ENCODE data around the gene OR8S1. TPM values are rescaled to one million over a fixed set of nuclear protein-coding genes. Genes with fewer than 3 reads are reported as not detected.
"Not testable (repeated sequence)": the region's sequence is repeated elsewhere in the genome, so short reads cannot be mapped to it uniquely, and the experiment has no call there.

The OR8S1 gene
- total RNA-seq, 1 experiment from 2014 or later, result not detected

GRCh38 chr12:48545833-48546469, 20.5 kb downstream of the OR8S1 start:
- H3K27me3 ChIP-seq (ENCODE audit: control insufficient read depth, insufficient read depth, low read length), result peaks cover 6% of the 10 kb centered on the region; the same call in 1 of the 2 replicates
- CTCF ChIA-PET, result interaction anchor here (0.5 to 1.0 kb wide), 3 partner anchors 72 to 264 kb away, joined by 3 to 6 read pairs (median 3); no protein-coding TSS in a partner anchor
- POLR2A ChIA-PET, result no interaction called here
- intact Hi-C loops (cut with micrococcal nuclease; ENCODE audit: unreplicated experiment), result no loop called here
- no peaks in the 10 kb centered on the region for H3K9me3 ChIP-seq (ENCODE audit: control insufficient read depth, insufficient read depth, low read depth, low read length)
- BruUV-seq (replicated peaks), result no TSS peak
- DNase-seq (ENCODE audit: low read depth, low spot score) (no peak), ATAC-seq (no peak)
- H3K4me3 ChIP-seq (ENCODE audit: low read depth in 2 of 2, low read length in 2 of 2), result no peak overlapping the region
- no peaks in the 10 kb centered on the region for H3K4me1 ChIP-seq (ENCODE audit: control insufficient read depth, insufficient read depth, low read length)
- TF ChIP-seq SIN3A (IDR thresholded peaks at IDR 0.05; ENCODE audit: borderline replicate concordance, insufficient read depth, low read depth, low read length) (no peak), REST (IDR thresholded peaks at IDR 0.05; ENCODE audit: insufficient read depth in 1 of 2, low read depth in 2 of 2, low read length in 1 of 2) (no peak), TCF7L2 (IDR thresholded peaks at IDR 0.05; ENCODE audit: low read depth, low read length) (no peak), POLR2AphosphoS5 (IDR thresholded peaks at IDR 0.05; ENCODE audit: low read depth, low read length) (no peak), CTCF (IDR thresholded peaks at IDR 0.05) (no peak)
- H3K27ac ChIP-seq (ENCODE audit: low read length), result no peak overlapping the region
- no peaks in the 10 kb centered on the region for H3K36me3 ChIP-seq (ENCODE audit: control insufficient read depth, insufficient read depth, low read length)
- in situ Hi-C loops (cut with HindIII; ENCODE audit: low pct_unique_long_range_greater_than_20kb, low sequenced_read_pairs), result no loop called here

- in situ Hi-C loops (cut with HindIII; ENCODE audit: low pct_unique_long_range_greater_than_20kb, low sequenced_read_pairs); H3K27me3 ChIP-seq (ENCODE audit: control insufficient read depth, insufficient read depth, low read length); CTCF ChIA-PET; POLR2A ChIA-PET; H3K36me3 ChIP-seq (ENCODE audit: control insufficient read depth, insufficient read depth, low read length); H3K4me1 ChIP-seq (ENCODE audit: control insufficient read depth, insufficient read depth, low read length); intact Hi-C loops (cut with micrococcal nuclease; ENCODE audit: unreplicated experiment); ATAC-seq; H3K9me3 ChIP-seq (ENCODE audit: control insufficient read depth, insufficient read depth, low read depth, low read length); H3K27ac ChIP-seq (ENCODE audit: low read length); H3K4me3 ChIP-seq (ENCODE audit: low read depth in 2 of 2, low read length in 2 of 2); DNase-seq (ENCODE audit: low read depth, low spot score); BruUV-seq (replicated peaks): not testable (repeated sequence)
These were observed 21.6 kb downstream of the OR8S1 start for GRCh38 chr12:48547012-48547411.

GRCh38 chr12:48551636-48552035, 26.2 kb downstream of the OR8S1 start:
- DNase-seq (ENCODE audit: low read depth, low spot score); in situ Hi-C loops (cut with HindIII; ENCODE audit: low pct_unique_long_range_greater_than_20kb, low sequenced_read_pairs); ATAC-seq; H3K27me3 ChIP-seq (ENCODE audit: control insufficient read depth, insufficient read depth, low read length); intact Hi-C loops (cut with micrococcal nuclease; ENCODE audit: unreplicated experiment); H3K9me3 ChIP-seq (ENCODE audit: control insufficient read depth, insufficient read depth, low read depth, low read length); BruUV-seq (replicated peaks); POLR2A ChIA-PET; H3K27ac ChIP-seq (ENCODE audit: low read length); H3K4me1 ChIP-seq (ENCODE audit: control insufficient read depth, insufficient read depth, low read length); H3K4me3 ChIP-seq (ENCODE audit: low read depth in 2 of 2, low read length in 2 of 2); CTCF ChIA-PET; H3K36me3 ChIP-seq (ENCODE audit: control insufficient read depth, insufficient read depth, low read length): not testable (repeated sequence)

GRCh38 chr12:48553666-48554343, 28.4 kb downstream of the OR8S1 start:
- intact Hi-C loops (cut with micrococcal nuclease; ENCODE audit: unreplicated experiment); DNase-seq (ENCODE audit: low read depth, low spot score); H3K9me3 ChIP-seq (ENCODE audit: control insufficient read depth, insufficient read depth, low read depth, low read length); H3K4me3 ChIP-seq (ENCODE audit: low read depth in 2 of 2, low read length in 2 of 2); H3K36me3 ChIP-seq (ENCODE audit: control insufficient read depth, insufficient read depth, low read length); H3K27ac ChIP-seq (ENCODE audit: low read length); H3K27me3 ChIP-seq (ENCODE audit: control insufficient read depth, insufficient read depth, low read length); CTCF ChIA-PET; BruUV-seq (replicated peaks); H3K4me1 ChIP-seq (ENCODE audit: control insufficient read depth, insufficient read depth, low read length); ATAC-seq; POLR2A ChIA-PET; in situ Hi-C loops (cut with HindIII; ENCODE audit: low pct_unique_long_range_greater_than_20kb, low sequenced_read_pairs): not testable (repeated sequence)
